KOPT-K1 (cell line): ENCODE measurements around the gene ATRIP.

Experiments used
- H3K27ac ChIP-seq: fragments of 200-600 bp; sonication (generic); 2 replicates; pipeline ENCODE4 v1.5.1; 2016; ENCODE audit warnings: antibody characterized with exemption, mild to moderate bottlenecking, low read depth, low read length; ENCODE audit not compliant: poor library complexity, severe bottlenecking
- H3K36me3 ChIP-seq: fragments of 200-600 bp; sonication (generic); 2 replicates; pipeline ENCODE4 v1.5.1; 2017; ENCODE audit warnings: antibody characterized with exemption, mild to moderate bottlenecking, low read length, moderate library complexity; ENCODE audit not compliant: insufficient read depth
- H3K9me3 ChIP-seq: fragments of 200-600 bp; sonication (generic); 2 replicates; pipeline ENCODE4 v1.5.1; 2017; ENCODE audit warnings: antibody characterized with exemption, low read length, mild to moderate bottlenecking; ENCODE audit not compliant: insufficient read depth, poor library complexity, severe bottlenecking

Gene ATRIP

GRCh38 chr3:48416091-48416505 lies 30.4 kb upstream of the ATRIP start:
- Histone ChIP-seq H3K36me3 (no peaks in the 10 kb centered on the region), H3K27ac (no peak overlapping the region), H3K9me3 (no peaks in the 10 kb centered on the region)

GRCh38 chr3:48416546-48416945 lies 30.0 kb upstream of the ATRIP start:
- Histone ChIP-seq H3K36me3 (no peaks in the 10 kb centered on the region), H3K27ac (no peak overlapping the region), H3K9me3 (no peaks in the 10 kb centered on the region)

- Histone ChIP-seq H3K9me3 (no peaks in the 10 kb centered on the region), H3K27ac (no peak overlapping the region), H3K36me3 (no peaks in the 10 kb centered on the region)
These were observed 28.9 kb upstream of the ATRIP start for GRCh38 chr3:48417529-48418108.

- no peak overlapping the region for H3K27ac ChIP-seq
- H3K9me3 ChIP-seq, result no peaks in the 10 kb centered on the region
- no peaks in the 10 kb centered on the region for H3K36me3 ChIP-seq
These were observed 28.4 kb upstream of the ATRIP start for GRCh38 chr3:48418140-48418539.

GRCh38 chr3:48418651-48419050 lies 27.9 kb upstream of the ATRIP start:
- Histone ChIP-seq H3K36me3 (no peaks in the 10 kb centered on the region), H3K9me3 (no peaks in the 10 kb centered on the region), H3K27ac (no peak overlapping the region)

GRCh38 chr3:48419149-48419548 lies 27.4 kb upstream of the ATRIP start:
- H3K27ac ChIP-seq, result no peak overlapping the region
- no peaks in the 10 kb centered on the region for H3K9me3 ChIP-seq
- H3K36me3 ChIP-seq, result no peaks in the 10 kb centered on the region

- Histone ChIP-seq H3K36me3 (no peaks in the 10 kb centered on the region), H3K9me3 (no peaks in the 10 kb centered on the region), H3K27ac (no peak overlapping the region)
These were observed 26.9 kb upstream of the ATRIP start for GRCh38 chr3:48419597-48419996.

- no peaks in the 10 kb centered on the region for H3K9me3 ChIP-seq
- H3K36me3 ChIP-seq, result no peaks in the 10 kb centered on the region
- no peak overlapping the region for H3K27ac ChIP-seq
These were observed 26.0 kb upstream of the ATRIP start for GRCh38 chr3:48420561-48420960.

- Histone ChIP-seq H3K9me3 (no peaks in the 10 kb centered on the region), H3K27ac (no peak overlapping the region), H3K36me3 (no peaks in the 10 kb centered on the region)
These were observed 24.3 kb upstream of the ATRIP start for GRCh38 chr3:48422272-48422671.

GRCh38 chr3:48422681-48423080 lies 23.9 kb upstream of the ATRIP start:
- Histone ChIP-seq H3K36me3 (no peaks in the 10 kb centered on the region), H3K27ac (no peak overlapping the region), H3K9me3 (no peaks in the 10 kb centered on the region)

- Histone ChIP-seq H3K9me3 (no peaks in the 10 kb centered on the region), H3K27ac (no peak overlapping the region), H3K36me3 (no peaks in the 10 kb centered on the region)
These were observed 23.2 kb upstream of the ATRIP start for GRCh38 chr3:48423241-48423882.

GRCh38 chr3:48423883-48424695 lies 22.4 kb upstream of the ATRIP start:
- no peaks in the 10 kb centered on the region for H3K9me3 ChIP-seq
- H3K36me3 ChIP-seq, result no peaks in the 10 kb centered on the region
- H3K27ac ChIP-seq, result no peak overlapping the region

- Histone ChIP-seq H3K9me3 (no peaks in the 10 kb centered on the region), H3K27ac (no peak overlapping the region), H3K36me3 (no peaks in the 10 kb centered on the region)
These were observed 21.2 kb upstream of the ATRIP start for GRCh38 chr3:48425281-48425812.

GRCh38 chr3:48426401-48426909 lies 20.1 kb upstream of the ATRIP start:
- no peaks in the 10 kb centered on the region for H3K9me3 ChIP-seq
- no peaks in the 10 kb centered on the region for H3K36me3 ChIP-seq
- no peak overlapping the region for H3K27ac ChIP-seq

GRCh38 chr3:48426944-48427629 lies 19.4 kb upstream of the ATRIP start:
- Histone ChIP-seq H3K27ac (no peak overlapping the region), H3K36me3 (peaks cover under 1% of the 10 kb centered on the region; the same call in 1 of the 2 replicates), H3K9me3 (no peaks in the 10 kb centered on the region)
